H1 (cell line): ENCODE measurements around the gene GPC3. TPM values are rescaled to one million over a fixed set of nuclear protein-coding genes. Genes with fewer than 3 reads are reported as not detected.

Source experiments
- CTCF ChIA-PET: fragments of 300-600 bp; sonication (Branson Sonifier 250); formaldehyde crosslinking; loops from one replicate; lab custom pipeline; 2021; ENCODE audit not compliant: partially characterized antibody; lab: Charles Lee
- POLR2A ChIA-PET: fragments of 300-600 bp; sonication (Branson Sonifier 250); formaldehyde crosslinking; loops from one replicate; lab custom pipeline; 2021; ENCODE audit warnings: inconsistent platforms; ENCODE audit not compliant: partially characterized antibody; lab: Charles Lee
- DNase-seq, 2 experiments: peaks; one replicate each; pipeline versions ENCODE4 v3.0.0 to v3.0.0-alpha.2; 2010 to 2022; ENCODE audit warnings: low spot score in 2 of 2, low read depth in 1 of 2, mixed read lengths in 1 of 2
- FAIRE-seq: peaks from 2 replicates; lab custom pipeline; 2011; peaks lifted over from hg19 to GRCh38; lab: Jason Lieb, UNC
- H2AFZ ChIP-seq: 2 replicates; pipeline ENCODE4 v1.8.1; 2012; ENCODE audit warnings: low read length, inconsistent platforms
- H2AK5ac ChIP-seq: 2 replicates; pipeline ENCODE4 v1.6.1; 2013; ENCODE audit warnings: low read depth, low read length
- H2BK120ac ChIP-seq: replicated peaks from 2 replicates; pipeline ENCODE3; 2013; ENCODE audit warnings: low read depth, low read length, inconsistent platforms
- H2BK12ac ChIP-seq: 2 replicates; pipeline ENCODE4 v1.6.1; 2013; ENCODE audit warnings: low read depth, low read length
- H2BK15ac ChIP-seq: 2 replicates; pipeline ENCODE4 v1.6.1; 2013; ENCODE audit warnings: low read length
- H2BK20ac ChIP-seq: 2 replicates; pipeline ENCODE4 v1.6.1; 2013; ENCODE audit warnings: low read length
- H2BK5ac ChIP-seq: 2 replicates; pipeline ENCODE4 v1.6.1; 2013; ENCODE audit warnings: low read depth, low read length
- H3K14ac ChIP-seq: 2 replicates; pipeline ENCODE4 v1.6.1; 2013; ENCODE audit warnings: inconsistent platforms; ENCODE audit not compliant: insufficient read length
- H3K18ac ChIP-seq: 2 replicates; pipeline ENCODE4 v1.6.1; 2013; ENCODE audit warnings: low read length; ENCODE audit errors: extremely low read depth
- H3K23ac ChIP-seq: 2 replicates; pipeline ENCODE4 v1.6.1; 2013; ENCODE audit warnings: inconsistent platforms; ENCODE audit not compliant: insufficient read length
- H3K23me2 ChIP-seq: 2 replicates; pipeline ENCODE4 v1.6.1; 2013; ENCODE audit warnings: low read depth, low read length
- H3K27ac ChIP-seq: 2 replicates; pipeline ENCODE4 v1.6.1; 2011; ENCODE audit warnings: low read depth, low read length, inconsistent platforms
- H3K27me3 ChIP-seq, 4 experiments: replicated peaks in 1 of 4; 1 replicate in 1 of 4; 2 replicates in 3 of 4; pipeline versions ENCODE4 v1.6.1 to v1.8.1; 2011 to 2013; ENCODE audit warnings: low read length in 3 of 4, mild to moderate bottlenecking in 3 of 4, inconsistent platforms in 2 of 4, mixed read lengths in 2 of 4, moderate library complexity in 1 of 4; ENCODE audit not compliant: control insufficient read depth in 3 of 4, insufficient read depth in 3 of 4; ENCODE audit errors: extremely low read depth in 1 of 4
- H3K36me3 ChIP-seq, 4 experiments: 2 replicates each; pipeline versions ENCODE4 v1.6.1 to v1.8.1; 2011 to 2013; ENCODE audit warnings: mild to moderate bottlenecking in 4 of 4, low read length in 3 of 4, moderate library complexity in 2 of 4, control low read depth in 1 of 4, inconsistent platforms in 1 of 4; ENCODE audit not compliant: insufficient read depth in 4 of 4, control insufficient read depth in 2 of 4
- H3K4ac ChIP-seq: replicated peaks from 2 replicates; pipeline ENCODE3; 2013; ENCODE audit warnings: low read length, low read depth, mixed read lengths, inconsistent platforms; ENCODE audit not compliant: insufficient read length
- H3K4me1 ChIP-seq, 4 experiments: replicated peaks in 1 of 4; 1 replicate in 1 of 4; 2 replicates in 3 of 4; pipeline versions ENCODE4 v1.6.1 to v1.8.1; 2011 to 2013; ENCODE audit warnings: low read length in 3 of 4, inconsistent platforms in 2 of 4, mixed read lengths in 1 of 4; ENCODE audit not compliant: insufficient read depth in 4 of 4, control insufficient read depth in 3 of 4
- H3K4me2 ChIP-seq, 2 experiments: 2 replicates each; pipeline versions ENCODE4 v1.6.1 to v1.8.1; 2011 to 2013; ENCODE audit warnings: low read depth in 2 of 2, low read length in 2 of 2, control low read depth in 1 of 2, inconsistent platforms in 1 of 2, mild to moderate bottlenecking in 1 of 2; ENCODE audit not compliant: insufficient read depth in 1 of 2
- H3K4me3 ChIP-seq, 4 experiments: fragments of 200-600, 300-600 bp in 1 of 4; sonication (generic), shearing (Covaris generic), sonication (Bioruptor Twin) in 1 of 4; 2 replicates each; pipeline versions ENCODE4 v1.5.1 to v1.8.1; 2011 to 2016; ENCODE audit warnings: low read length in 4 of 4, low read depth in 3 of 4, control low read depth in 2 of 4, inconsistent platforms in 2 of 4, mild to moderate bottlenecking in 2 of 4, mixed read lengths in 1 of 4, moderate library complexity in 1 of 4; ENCODE audit not compliant: insufficient read depth in 2 of 4; ENCODE audit errors: extremely low read depth in 1 of 4
- H3K56ac ChIP-seq: replicated peaks from 2 replicates; pipeline ENCODE3; 2013; ENCODE audit warnings: low read depth, mild to moderate bottlenecking, mixed read lengths, low read length, inconsistent platforms; ENCODE audit not compliant: insufficient read length
- H3K79me1 ChIP-seq: 2 replicates; pipeline ENCODE4 v1.6.1; 2013; ENCODE audit warnings: low read depth, low read length, control low read depth
- H3K79me2 ChIP-seq, 2 experiments: 2 replicates each; pipeline versions ENCODE4 v1.6.1 to v1.8.1; 2012 to 2013; ENCODE audit warnings: low read length in 2 of 2, mild to moderate bottlenecking in 2 of 2, inconsistent platforms in 1 of 2; ENCODE audit not compliant: insufficient read depth in 2 of 2, control insufficient read depth in 1 of 2
- H3K9ac ChIP-seq, 4 experiments: replicated peaks in 1 of 4; 1 replicate in 1 of 4; 2 replicates in 3 of 4; pipeline versions ENCODE4 v1.6.1 to v1.8.1; 2011 to 2013; ENCODE audit warnings: low read depth in 3 of 4, low read length in 3 of 4, control low read depth in 2 of 4, mild to moderate bottlenecking in 2 of 4, moderate library complexity in 2 of 4, inconsistent platforms in 1 of 4; ENCODE audit errors: extremely low read depth in 1 of 4
- H3K9me3 ChIP-seq, 2 experiments: 2 replicates each; pipeline versions ENCODE4 v1.6.1 to v1.8.1; 2012 to 2013; ENCODE audit warnings: mild to moderate bottlenecking in 2 of 2, moderate library complexity in 2 of 2, control low read depth in 1 of 2, inconsistent platforms in 1 of 2, low read depth in 1 of 2, low read length in 1 of 2, mixed read lengths in 1 of 2; ENCODE audit not compliant: insufficient read depth in 2 of 2
- H4K20me1 ChIP-seq, 2 experiments: replicated peaks in 1 of 2; 2 replicates each; pipeline versions ENCODE3 to v1.8.1; 2011 to 2013; ENCODE audit warnings: inconsistent platforms in 2 of 2, low read length in 2 of 2, mild to moderate bottlenecking in 1 of 2; ENCODE audit not compliant: insufficient read depth in 2 of 2, control insufficient read depth in 1 of 2
- H4K5ac ChIP-seq: 2 replicates; pipeline ENCODE4 v1.6.1; 2013; ENCODE audit warnings: low read length, low read depth, mixed read lengths, inconsistent platforms; ENCODE audit not compliant: insufficient read length
- H4K8ac ChIP-seq: 2 replicates; pipeline ENCODE4 v1.8.0; 2013; ENCODE audit warnings: mild to moderate bottlenecking, moderate library complexity, low read length, inconsistent platforms; ENCODE audit not compliant: insufficient read depth; ENCODE audit errors: extremely low read depth
- H4K91ac ChIP-seq: replicated peaks from 2 replicates; pipeline ENCODE3; 2013; ENCODE audit warnings: low read length, mixed read lengths, inconsistent platforms; ENCODE audit not compliant: insufficient read length
- ATF3 ChIP-seq: IDR thresholded peaks from 2 replicates; pipeline ENCODE4 v1.6.1; 2011; ENCODE audit warnings: low read depth, mild to moderate bottlenecking, low read length; ENCODE audit not compliant: insufficient read depth
- CBX5 ChIP-seq: fragments of 300-800, 300-1000 bp; sonication (generic); IDR thresholded peaks from 2 replicates; pipeline ENCODE4 v1.7.1; 2016; ENCODE audit warnings: antibody characterized with exemption, low read length, low read depth
- HDAC2 ChIP-seq, 2 experiments: fragments of 300-600 bp in 1 of 2; sonication (generic) in 1 of 2; IDR thresholded peaks; 2 replicates each; pipeline ENCODE4 v1.6.1; 2011 to 2012; ENCODE audit warnings: low read depth in 2 of 2, low read length in 2 of 2, mild to moderate bottlenecking in 2 of 2, moderate library complexity in 2 of 2, borderline replicate concordance in 1 of 2, inconsistent platforms in 1 of 2
- KDM1A ChIP-seq: fragments of 200-600, 300-600 bp; sonication (generic); IDR thresholded peaks from 2 replicates; pipeline ENCODE4 v1.7.1; 2016; ENCODE audit warnings: mild to moderate bottlenecking, low read length, borderline replicate concordance
- SIRT6 ChIP-seq: IDR thresholded peaks from one replicate; pipeline ENCODE4 v1.7.1; 2012; ENCODE audit warnings: low read length, inconsistent platforms
- SP1 ChIP-seq: IDR thresholded peaks from 2 replicates; pipeline ENCODE4 v1.6.1; 2011; ENCODE audit warnings: low read depth, low read length
- TBP ChIP-seq: IDR thresholded peaks from 2 replicates; pipeline ENCODE4 v1.6.1; 2011; ENCODE audit warnings: low read depth, low read length, improper control_type of control experiment
- TEAD4 ChIP-seq: IDR thresholded peaks from 2 replicates; pipeline ENCODE4 v1.6.1; 2012; ENCODE audit warnings: low read depth, low read length, inconsistent platforms, mixed read lengths
- WGBS, 2 experiments: shearing (Covaris generic) in 1 of 2; methylation state at CpG; one replicate each; pipeline versions ENCODE4 v1.1.6 to v1.1.7; 2013 to 2015; ENCODE audit warnings: low lambda C conversion rate in 2 of 2, mixed read lengths in 2 of 2, inconsistent platforms in 1 of 2, low coverage in 1 of 2, missing lambda C conversion rate in 1 of 2; ENCODE audit not compliant: insufficient replicate concordance in 2 of 2, insufficient coverage in 1 of 2, insufficient read length in 1 of 2; ENCODE audit errors: extremely low coverage in 1 of 2, missing lambda C conversion rate in 1 of 2; 5-methylcytosine and 5-hydroxymethylcytosine counted together
- polyA plus RNA-seq, 7 experiments: library from polyadenylated mRNA; depleted of rRNA in 3 of 7; stranded (reverse) in 5 of 7; unstranded in 2 of 7; fragments of >200 nt in 5 of 7; fragments of 200-250 nt in 2 of 7; gene quantifications; 1 replicate in 5 of 7; 2 replicates in 1 of 7; 4 replicates in 1 of 7; pipeline versions ENCODE4 v1.2.1 to v1.2.3, GENCODE V29; 2011 to 2013; ENCODE audit warnings: missing spikeins in 2 of 7, mixed read lengths in 2 of 7
- total RNA-seq: library from RNA; stranded (reverse); fragmentation: NEBNext Ultra II Directional; extraction: Animal tissue kit (Norgen Biotek cat#: 25700); gene quantifications from 2 replicates; pipeline ENCODE4 v1.2.1, GENCODE V29; 2021

The GPC3 gene
- total and polyA plus RNA-seq, 2 of the 8 experiments (the other 6 are each of a cell fraction or from before 2014, with no cell fraction given): 64.8 to 71.9 TPM

- CTCF ChIA-PET: no interaction called here
- no peak overlapping the region for H3K9ac ChIP-seq
- FAIRE-seq (no peak), DNase-seq (no peak)
- no peak overlapping the region for H2BK15ac ChIP-seq
- H2AFZ ChIP-seq: no peak overlapping the region
- H3K4me1 ChIP-seq: no peaks in the 10 kb centered on the region
- WGBS, 2 experiments: 87% methylated on average over 4 of the region's 4 CpGs; no CpG with 5 or more reads in 1 of the 2 experiments
- no peak overlapping the region for H3K4me3 ChIP-seq
- no peak overlapping the region for H3K27ac ChIP-seq
- no peaks in the 10 kb centered on the region for H3K79me2 ChIP-seq
- H3K4ac ChIP-seq: no peak overlapping the region
- no peaks in the 10 kb centered on the region for H3K23me2 ChIP-seq
- H4K91ac ChIP-seq: no peak overlapping the region
- TF ChIP-seq TBP: no peak
- no peak for TF ChIP-seq ATF3
- TF ChIP-seq KDM1A: no peak
- TF ChIP-seq SP1: no peak
- no peak for TF ChIP-seq TEAD4
- no peak for TF ChIP-seq CBX5
- TF ChIP-seq HDAC2 (IDR thresholded peaks at IDR 0.05; ENCODE audit: borderline replicate concordance in 1 of 2, low read depth in 2 of 2, low read length in 2 of 2): no peak
- TF ChIP-seq SIRT6: no peak
- H2BK12ac ChIP-seq: no peak overlapping the region
- no peak overlapping the region for H3K14ac ChIP-seq
- H3K36me3 ChIP-seq: no peaks in the 10 kb centered on the region
- H3K23ac ChIP-seq: no peak overlapping the region
- no peaks in the 10 kb centered on the region for H4K20me1 ChIP-seq
- POLR2A ChIA-PET: no interaction called here
- no peak overlapping the region for H2AK5ac ChIP-seq
- H3K4me2 ChIP-seq: no peak overlapping the region
- no peaks in the 10 kb centered on the region for H3K27me3 ChIP-seq
- no peak overlapping the region for H3K56ac ChIP-seq
- no peak overlapping the region for H3K18ac ChIP-seq
- H4K8ac ChIP-seq: no peak overlapping the region
- H3K79me1 ChIP-seq: no peaks in the 10 kb centered on the region
- no peaks in the 10 kb centered on the region for H3K9me3 ChIP-seq
- H2BK120ac ChIP-seq: no peak overlapping the region
- H2BK20ac ChIP-seq: no peak overlapping the region
- no peak overlapping the region for H2BK5ac ChIP-seq
- no peak overlapping the region for H4K5ac ChIP-seq
Observed at GRCh38 chrX:133627673-133628072, 357.7 kb downstream of the GPC3 start.
